Hypothalamus (tissue), 51 donors: ENCODE measurements around the gene PTGR2.
A peak's percentile ranks its signal among the peaks of the same experiment; 100 is the strongest.
"Not testable (repeated sequence)": the region's sequence is repeated elsewhere in the genome, so short reads cannot be mapped to it uniquely, and the experiment has no call there.

Source experiments
- DNase-seq, 51 donors: peaks; one replicate each; lab custom pipeline; 2025; lab: John Stamatoyannopoulos, UW

The PTGR2 gene

DNA sequence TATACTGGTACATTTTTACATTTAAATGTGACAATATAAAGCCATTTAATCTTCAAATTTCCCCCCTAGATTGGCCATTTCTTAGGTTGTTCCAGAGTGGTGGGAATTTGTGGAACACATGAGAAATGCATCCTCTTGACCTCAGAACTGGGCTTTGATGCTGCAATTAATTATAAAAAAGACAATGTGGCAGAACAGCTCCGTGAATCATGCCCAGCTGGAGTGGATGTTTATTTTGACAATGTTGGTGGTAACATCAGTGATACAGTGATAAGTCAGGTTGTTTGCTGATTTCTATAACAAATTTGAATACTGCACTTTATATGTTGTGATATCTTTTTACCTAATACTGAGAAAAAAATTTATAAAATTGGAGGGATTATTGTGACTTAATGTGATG, 27.4 kb downstream of the PTGR2 start:
- DNase-seq = no peak

DNA sequence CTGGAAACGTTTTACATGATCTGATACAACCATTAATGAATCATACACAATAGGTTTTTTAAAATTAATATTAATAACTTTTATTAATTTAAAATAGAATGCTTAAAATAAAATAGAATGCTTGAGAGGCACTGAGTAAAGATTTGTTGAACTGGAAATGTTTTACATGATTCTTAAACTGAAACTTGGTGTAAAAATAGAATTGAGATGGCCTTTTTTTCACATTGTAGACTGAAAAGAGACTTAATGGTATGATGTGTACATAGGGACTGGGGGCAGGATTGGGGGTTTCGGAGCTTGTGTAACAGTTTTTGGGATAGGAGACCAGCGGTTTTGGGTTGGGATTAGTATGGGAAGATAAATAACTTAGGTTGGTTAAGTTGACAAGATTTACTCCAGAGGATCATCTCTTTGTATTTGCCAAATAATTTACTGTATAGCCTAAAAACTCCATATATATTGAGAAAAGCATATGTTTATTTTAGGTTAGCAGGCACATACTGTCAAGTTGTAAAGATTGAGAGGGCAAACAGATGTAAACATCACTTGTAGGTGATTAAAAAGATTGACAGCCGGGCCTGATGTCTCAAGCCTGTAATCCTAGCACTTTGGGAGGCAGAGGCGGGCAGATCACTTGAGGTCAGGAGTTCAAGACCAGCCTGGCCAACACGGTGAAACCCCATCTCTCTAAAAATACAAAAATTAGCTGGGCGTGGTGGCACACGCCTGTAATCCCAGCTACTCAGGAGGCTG, 33.0 kb downstream of the PTGR2 start:
- no peak for DNase-seq

DNA sequence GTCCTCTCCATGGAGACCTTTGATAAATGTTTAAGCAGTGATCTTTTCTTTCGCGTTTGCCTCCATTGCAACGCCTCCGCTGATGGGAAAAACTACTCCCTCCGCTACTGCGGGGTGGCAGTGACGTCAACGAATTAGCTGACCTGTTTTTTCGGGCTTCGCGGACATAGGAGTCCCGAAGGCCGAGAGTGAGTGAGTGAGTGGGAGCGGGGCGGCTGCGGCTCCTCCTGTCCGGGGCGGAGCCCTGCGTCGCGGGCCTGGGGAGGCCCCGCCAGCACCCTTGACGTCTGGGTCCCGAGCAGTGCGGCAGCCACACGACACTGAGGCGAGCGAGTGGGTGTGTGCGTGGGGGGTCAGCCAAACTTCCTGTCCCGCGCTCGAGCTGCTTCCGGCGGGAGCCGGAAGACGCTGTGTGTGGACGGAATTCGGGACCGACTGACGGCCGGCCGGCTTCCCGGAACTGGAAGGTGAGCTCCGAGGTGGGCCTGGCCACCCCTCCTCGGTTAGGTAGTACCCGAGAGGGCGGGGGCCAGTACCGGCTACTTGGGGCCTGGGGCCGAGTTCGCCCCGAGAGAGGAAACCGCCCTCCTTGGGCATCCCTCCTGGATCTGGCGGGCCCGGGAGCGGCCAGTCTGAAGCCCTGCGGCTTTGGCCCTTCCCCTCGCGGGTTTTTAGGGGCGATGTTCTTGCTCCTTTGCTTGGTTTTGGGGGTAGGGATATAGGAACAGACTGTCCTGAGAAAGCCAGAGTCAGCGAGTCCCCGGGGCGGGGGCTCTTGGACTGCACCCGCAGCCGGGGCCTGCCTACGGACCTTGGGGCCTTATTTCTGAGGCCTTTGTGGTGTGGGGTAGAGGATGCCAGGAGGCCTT, 35.1 kb downstream of the PTGR2 start, which contains the start of gene ZNF410:
TSS of gene ZNF410 (plus strand) at position 411 of the 869 bp plus-strand sequence. CDS start 5,317 bp downstream, outside the sequence.
- peak; percentile 57 to 93 (median 86) for DNase-seq

DNA sequence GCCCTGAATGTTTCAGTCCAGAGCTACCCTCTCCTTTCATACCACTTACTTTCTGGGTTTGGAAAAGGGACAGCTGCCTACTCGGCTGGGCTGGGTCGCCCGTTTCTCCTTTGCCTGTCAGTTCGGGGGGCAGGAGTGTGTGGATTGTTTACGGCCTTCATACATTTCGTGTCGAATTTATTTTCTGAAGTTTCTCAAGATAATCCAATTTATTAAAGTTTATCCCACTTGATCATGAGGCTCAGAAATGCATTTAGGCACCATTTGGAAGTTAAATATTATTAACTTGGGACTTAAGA, 35.6 kb downstream of the PTGR2 start:
- no peak for DNase-seq

DNA sequence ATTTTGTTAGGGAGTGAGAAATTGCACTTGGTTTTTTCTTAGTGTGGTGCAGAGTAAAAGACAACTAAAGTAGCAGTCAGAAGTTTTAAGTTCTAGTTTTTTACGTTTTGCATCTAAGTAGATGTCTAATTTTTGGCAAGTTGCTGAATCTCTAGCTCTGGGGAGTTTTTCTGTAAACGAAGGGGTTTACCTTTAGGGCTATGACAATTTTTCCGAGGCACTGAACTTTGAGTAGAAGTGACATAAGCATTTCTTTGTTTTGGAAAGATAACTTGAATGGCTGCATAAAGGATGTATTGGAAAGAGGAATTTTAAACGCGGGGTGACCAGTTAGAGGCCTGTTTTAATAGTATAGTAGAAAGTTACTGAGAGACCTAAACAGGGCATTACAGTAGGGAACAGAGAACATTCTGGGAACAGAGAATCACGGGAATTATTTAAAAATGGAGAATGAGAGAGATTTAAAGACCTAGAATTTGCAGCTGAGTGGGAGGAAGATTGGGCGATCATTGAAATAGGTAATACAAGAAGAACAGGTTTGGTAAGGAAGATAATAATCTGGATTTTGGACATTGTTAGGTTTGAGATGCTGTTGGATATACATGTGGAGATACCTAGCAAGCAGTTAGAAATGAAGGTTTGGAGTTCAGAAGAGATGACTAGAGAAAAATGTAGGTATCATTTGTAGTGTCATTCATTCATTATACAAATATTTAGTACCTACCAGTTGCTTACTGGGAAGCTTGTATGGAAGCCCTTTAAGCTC, 36.2 kb downstream of the PTGR2 start:
- DNase-seq = no peak

DNA sequence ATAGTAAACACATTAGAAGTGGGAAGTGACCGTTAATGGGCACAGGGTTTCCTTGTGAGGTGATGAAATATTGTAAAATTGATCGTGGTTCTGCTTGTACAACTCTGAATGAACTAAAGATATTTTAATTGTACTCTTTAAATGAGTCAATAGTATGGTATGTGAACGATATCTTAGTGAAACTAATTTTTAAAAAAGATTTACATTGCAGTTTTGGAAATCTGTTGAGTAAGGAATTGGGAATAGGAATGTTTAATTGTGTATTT, 36.8 kb downstream of the PTGR2 start:
- DNase-seq = no peak

DNA sequence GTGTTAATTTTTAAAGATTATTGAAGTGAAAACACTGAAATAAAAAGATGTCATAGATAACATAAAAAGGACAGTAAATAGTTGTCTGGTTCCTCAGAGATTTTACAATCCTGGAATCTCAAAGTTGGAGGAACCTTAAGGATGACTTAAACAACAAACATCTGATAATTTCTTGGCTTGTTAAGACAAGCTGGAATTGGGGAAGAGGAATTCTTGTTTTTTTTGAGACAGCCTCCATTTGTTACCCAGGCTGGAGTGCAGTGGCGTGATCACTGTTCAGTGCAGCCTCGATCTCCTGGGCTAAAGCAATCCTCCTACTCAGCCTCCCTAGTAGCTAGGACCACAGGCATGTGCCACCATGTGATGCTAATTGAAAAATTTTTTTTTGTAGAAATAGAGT, 37.3 kb downstream of the PTGR2 start:
- DNase-seq = no peak

DNA sequence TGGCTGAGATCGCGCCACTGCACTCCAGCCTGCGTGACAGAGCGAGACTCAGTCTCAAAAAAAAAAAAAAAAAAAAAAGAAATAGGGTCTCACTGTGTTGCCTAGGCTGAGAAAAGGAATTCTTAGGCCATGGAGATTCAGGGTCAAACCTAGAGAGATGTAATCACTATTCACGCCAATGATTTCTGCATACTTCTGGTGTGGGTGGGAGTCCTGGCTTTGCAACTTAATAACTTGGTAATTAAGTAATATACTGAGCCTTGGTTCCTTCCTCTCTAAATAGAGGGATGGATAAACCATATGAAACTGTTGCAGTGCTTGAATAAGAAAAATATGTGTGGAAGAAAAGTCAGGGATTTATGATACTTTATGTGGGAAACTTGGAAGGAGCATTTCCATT, 37.7 kb downstream of the PTGR2 start:
- no peak for DNase-seq

DNA sequence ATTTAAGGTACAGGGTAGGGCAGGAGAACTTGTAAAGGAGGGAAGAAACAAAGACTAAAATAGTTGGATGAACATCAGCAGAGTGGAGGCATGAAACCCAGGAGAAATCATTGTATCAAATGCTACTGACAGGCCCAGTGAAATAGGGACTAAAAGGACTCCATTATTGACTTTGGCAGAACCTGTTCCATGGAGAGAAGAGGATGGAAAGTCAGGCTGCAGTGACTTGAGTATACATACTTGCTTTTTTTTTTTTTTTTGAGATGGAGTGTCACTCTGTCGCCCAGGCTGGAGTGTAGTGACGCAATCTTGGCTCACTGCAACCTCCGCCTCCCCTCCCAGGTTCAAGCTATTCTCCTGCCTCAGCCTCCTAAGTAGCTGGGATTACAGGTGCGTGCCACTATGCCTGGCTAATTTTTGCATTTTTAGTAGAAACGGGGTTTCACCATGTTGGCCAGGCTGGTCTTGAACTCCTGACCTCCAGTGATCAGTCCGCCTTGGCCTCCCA, 42.6 kb downstream of the PTGR2 start:
- DNase-seq = not testable (repeated sequence)

DNA sequence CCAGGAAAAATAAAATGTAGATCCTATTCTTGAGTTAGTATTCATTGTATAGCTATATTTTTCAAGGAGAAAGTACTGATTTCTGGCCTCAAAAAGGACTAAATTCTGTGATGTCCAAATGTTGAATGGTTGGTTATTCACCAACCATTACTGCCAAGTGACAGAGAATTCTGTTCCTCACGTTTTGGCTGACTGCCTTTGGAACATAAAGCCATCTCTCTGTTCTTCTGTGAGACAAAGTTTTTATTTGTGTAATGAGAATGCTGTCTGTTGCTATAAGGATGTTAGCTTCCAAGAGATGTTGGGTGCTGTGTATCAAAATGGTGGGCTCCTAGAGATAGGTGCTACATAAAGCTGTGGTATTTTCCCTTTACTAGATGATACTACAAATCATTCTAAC, 44.3 kb downstream of the PTGR2 start:
- DNase-seq = peak in 1 of 51 donors; percentile 28

DNA sequence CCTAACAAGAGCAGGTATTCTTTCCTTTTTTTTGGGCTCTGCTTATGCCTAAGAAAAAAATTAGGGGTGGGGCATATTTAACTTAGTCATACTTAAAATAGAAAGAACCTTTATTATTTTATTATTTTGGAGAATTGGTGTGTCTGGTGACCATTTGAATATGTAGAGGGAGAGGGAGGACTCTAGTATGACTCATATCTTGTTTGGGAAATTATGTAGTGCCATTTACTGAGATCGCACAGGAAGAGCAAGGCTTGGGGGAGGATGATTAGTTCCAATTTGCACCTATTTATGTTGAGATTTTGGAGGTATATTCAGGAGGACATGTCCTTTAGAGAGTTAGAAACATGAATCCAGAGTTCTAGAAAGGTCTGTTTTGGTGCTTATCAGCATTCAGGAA, 44.9 kb downstream of the PTGR2 start:
- DNase-seq = no peak

DNA sequence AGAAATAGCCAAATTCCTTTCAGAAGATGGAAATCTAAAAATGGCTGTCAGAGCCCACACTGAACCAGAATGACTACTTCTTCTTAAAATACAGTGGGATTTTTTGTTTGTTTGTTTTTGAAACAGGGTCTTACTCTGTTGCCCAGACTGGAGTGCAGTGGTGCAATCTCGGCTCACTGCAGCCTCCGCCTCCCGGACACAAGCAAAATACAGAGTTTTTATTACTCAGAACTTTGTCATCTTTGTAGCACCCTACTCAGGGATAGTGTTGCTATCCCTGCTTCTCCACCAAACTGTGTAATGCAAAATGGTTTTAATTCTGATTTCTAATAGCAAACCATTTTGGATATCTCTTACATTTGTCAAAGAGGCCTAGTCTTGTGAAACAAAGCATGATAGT, 51.4 kb downstream of the PTGR2 start:
- no peak for DNase-seq

DNA sequence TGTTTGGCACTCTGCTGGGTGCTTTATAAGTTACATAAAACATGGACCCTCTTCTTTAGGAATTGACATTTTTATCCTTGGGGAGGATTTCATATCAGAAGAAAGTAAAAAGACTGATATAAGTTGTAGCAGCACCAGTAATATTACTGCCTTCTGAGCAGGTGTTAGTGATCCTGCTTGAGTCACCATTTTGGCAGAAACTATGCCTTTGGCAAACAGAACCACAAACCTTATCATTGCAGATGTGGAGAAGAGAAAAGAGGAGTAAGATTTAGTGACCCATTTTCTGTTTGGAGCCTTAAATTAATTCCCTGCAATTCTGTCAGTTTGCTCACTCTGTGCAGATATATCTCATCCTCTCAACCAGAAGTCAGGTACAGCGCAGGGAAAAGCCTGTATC, 58.0 kb downstream of the PTGR2 start:
- no peak for DNase-seq

DNA sequence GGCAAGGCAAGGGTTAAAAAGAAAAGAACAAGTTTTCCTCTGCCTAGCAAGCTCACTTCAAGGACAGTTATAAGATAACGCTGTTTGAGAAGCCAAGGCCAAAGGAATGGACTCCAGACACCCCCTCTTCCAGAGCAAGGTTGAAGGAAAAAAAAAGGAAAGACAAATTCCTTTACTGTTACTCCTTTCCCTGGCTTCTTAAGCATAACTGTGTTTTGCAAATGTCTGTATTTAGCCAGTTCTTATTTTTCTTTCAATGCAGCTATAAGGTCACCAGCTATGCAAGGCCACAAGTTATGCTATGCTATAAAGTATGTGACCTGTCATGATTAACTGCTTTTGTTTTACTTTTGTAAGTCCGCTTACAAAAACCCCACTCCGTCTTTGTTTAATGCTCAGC, 61.6 kb downstream of the PTGR2 start:
- DNase-seq = no peak

DNA sequence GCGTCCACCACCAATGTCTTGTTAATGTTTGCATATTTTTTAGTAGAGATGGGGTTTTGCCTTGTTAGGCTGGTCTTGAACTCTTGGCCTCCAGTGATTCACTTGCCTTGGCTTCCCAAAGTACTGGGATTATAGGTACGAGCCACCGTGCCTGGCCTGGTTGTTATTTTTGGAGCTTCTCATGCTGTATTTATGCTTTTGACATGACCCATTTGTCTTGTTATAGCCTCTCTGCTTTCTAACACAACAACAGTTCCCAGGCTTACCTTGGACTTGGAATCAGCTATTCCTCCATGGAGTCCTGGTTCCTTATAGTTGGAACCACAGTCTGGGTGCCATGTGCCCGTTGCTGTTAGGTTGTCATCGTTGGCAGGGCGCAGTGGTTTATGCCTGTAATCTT, 64.7 kb downstream of the PTGR2 start:
- no peak for DNase-seq

DNA sequence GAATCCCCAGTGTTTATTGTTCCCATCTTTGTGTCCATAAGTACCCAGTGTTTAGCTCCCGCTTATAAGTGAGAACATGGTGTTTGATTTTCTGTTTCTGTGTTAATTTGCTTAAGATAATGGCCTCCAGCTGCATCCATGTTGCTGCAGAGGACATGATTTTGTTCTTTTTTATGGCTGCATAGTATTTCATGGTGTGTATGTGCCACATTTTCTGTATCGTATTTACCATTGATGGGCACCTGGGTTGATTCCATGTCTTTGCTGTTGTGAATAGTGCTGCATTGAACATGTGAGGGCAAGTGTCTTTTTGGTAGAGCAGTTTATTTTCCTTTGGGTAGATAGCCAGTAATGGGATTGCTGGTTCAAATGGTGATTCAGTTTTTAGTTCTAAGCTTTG, 67.8 kb downstream of the PTGR2 start:
- not testable (repeated sequence) for DNase-seq

DNA sequence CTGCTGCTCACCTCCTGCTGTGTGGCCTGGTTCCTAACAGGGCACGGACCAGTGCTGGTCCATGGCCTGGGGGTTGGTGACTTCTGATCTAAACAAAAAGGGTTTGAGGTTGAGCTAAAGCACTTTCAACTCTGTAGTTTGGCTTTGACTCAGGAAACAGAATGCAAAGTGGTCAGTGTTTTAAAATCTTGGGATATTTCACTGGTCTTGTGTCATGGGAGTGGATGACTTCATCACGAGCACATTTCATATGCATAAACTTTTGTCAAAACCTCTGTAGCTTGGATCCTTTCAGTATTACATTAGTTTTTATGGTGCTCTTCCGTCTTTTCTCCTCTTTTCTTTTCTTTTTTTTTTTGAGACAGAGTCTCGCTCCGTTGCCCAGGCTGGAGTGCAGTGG, 72.7 kb downstream of the PTGR2 start:
- no peak for DNase-seq
